Activated T-cell treated with anti-CD3 and anti-CD28 coated beads, Interleukin-2, amount 50 U/mL, for 4 hours (primary cell): ENCODE measurements around the gene ATP13A4. TPM values are rescaled to one million over a fixed set of nuclear protein-coding genes. Genes with fewer than 3 reads are reported as not detected.
"Not testable (repeated sequence)": the region's sequence is repeated elsewhere in the genome, so short reads cannot be mapped to it uniquely, and the experiment has no call there.

ENCODE experiments used
- ATAC-seq, 2 donors: fragments of 200-7000 bp; cut with Tn5 transposase; one replicate each; pipeline ENCODE4 v1.10.0; 2021
- DNase-seq: peaks from one replicate; pipeline ENCODE4 v3.0.0-alpha.2; 2020
- H3K27me3 Mint-ChIP-seq: one replicate; pipeline ENCODE4 v1.8.0; 2021; ENCODE audit warnings: low read depth, mixed read lengths
- H3K36me3 Mint-ChIP-seq: one replicate; pipeline ENCODE4 v1.8.0; 2022; ENCODE audit warnings: mixed read lengths; ENCODE audit not compliant: insufficient read depth
- H3K4me1 Mint-ChIP-seq: one replicate; pipeline ENCODE4 v1.8.0; 2021; ENCODE audit warnings: low read depth, mixed read lengths
- H3K4me3 Mint-ChIP-seq: one replicate; pipeline ENCODE4 v1.8.0; 2021; ENCODE audit warnings: mild to moderate bottlenecking, moderate library complexity, mixed read lengths
- H3K9me3 Mint-ChIP-seq: one replicate; pipeline ENCODE4 v1.8.0; 2021; ENCODE audit warnings: mixed read lengths
- total RNA-seq, 3 donors: library from RNA; stranded (reverse); gene quantifications; one replicate each; pipeline ENCODE4 v1.2.1, GENCODE V29; 2021

Gene ATP13A4
- total RNA-seq, 3 donors from 2014 or later: 0.16 to 0.48 (median 0.37) TPM

DNA sequence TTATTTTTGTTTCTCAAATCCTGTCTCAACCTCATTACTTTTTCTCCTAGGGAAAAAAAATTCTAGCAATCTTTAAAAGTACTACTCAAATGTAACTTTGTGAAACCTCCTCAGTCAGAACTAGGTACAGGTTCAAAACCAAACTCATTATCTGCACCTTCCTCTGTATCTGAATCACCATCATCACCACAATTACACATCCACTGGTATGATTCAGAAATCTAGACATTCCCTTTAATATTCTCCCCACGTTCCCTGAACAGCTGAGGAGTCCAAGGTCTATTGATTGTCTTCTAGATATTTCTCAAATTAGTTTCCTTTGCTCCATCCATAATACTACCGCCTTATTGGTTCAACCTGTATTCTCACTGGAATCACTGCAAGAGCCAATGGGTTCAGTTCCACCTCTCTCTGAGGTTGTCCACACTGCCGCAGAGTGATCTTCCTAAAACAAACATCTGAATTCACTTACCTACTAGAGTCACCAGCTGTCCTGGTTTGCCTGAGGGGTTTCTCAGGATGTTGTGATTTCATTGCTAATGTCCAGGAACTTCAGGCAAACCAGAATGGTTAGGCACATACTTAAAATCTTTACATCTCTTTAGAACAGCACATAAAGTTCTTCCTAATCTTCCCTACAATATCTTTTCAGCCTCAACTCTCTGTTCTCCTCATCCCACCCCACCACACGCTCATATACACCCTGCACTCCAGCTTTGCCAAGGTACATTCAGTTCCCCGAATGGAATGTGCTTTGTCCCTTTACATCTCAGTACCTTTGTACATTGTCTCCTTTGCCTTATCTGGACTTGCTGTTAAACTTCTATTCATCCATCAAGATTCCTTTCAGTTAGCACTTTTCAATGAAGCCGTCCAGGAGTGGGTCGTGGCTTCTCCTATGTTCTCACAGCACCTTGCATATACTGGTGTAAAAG lies 24.2 kb downstream of the ATP13A4 start:
- no peak for ATAC-seq
- H3K4me1 Mint-ChIP-seq: no peaks in the 10 kb centered on the region

DNA sequence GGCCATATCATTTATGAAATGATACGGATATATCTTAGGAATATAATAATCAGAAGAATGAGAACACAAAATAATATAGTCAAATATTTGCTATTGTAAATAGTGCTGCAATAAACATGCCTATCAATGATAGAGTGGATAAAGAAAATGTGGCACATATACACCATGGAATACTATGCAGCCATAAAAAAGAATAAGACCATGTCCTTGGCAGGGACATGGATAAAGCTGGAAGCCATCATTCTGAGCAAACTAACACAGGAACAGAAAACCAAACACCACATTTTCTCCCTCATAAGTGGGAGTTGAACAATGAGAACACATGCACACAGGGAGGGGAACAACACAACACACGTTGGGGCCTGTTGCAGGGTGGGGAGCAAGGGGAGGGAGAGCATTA lies 28.6 kb downstream of the ATP13A4 start:
- not testable (repeated sequence) for H3K4me1 Mint-ChIP-seq, H3K27me3 Mint-ChIP-seq, H3K36me3 Mint-ChIP-seq, DNase-seq, H3K9me3 Mint-ChIP-seq, ATAC-seq, H3K4me3 Mint-ChIP-seq

More for the DNA sequence above, 24.2 kb downstream of the ATP13A4 start:
- DNase-seq: no peak
- Mint-ChIP-seq H3K36me3 (no peaks in the 10 kb centered on the region), H3K27me3 (peaks cover 12% of the 10 kb centered on the region), H3K4me3 (no peak overlapping the region), H3K9me3 (no peaks in the 10 kb centered on the region)

DNA sequence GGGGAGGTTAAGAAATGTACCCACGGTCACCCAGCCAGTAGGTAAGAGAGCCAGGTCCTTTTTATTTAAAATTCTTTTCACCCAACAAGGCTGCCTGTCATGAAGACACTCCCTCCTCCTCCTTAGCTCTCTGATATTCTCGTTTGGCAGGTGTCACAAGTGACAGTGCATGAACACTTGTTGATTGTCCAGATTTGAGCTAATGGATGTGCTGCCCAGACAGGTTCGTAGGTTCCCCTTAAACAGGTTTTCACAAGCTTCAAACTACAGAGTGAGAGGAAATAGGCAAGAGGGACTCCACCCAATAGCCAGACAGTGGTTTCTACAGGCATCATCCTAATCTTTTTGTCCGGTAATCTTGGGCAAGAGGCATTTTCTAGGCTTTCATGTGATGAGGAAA lies 32.2 kb downstream of the ATP13A4 start:
- no peak for ATAC-seq
- Mint-ChIP-seq H3K4me1 (no peaks in the 10 kb centered on the region), H3K4me3 (no peak overlapping the region), H3K9me3 (no peaks in the 10 kb centered on the region), H3K36me3 (no peaks in the 10 kb centered on the region), H3K27me3 (peaks cover 3% of the 10 kb centered on the region)
- DNase-seq: no peak

DNA sequence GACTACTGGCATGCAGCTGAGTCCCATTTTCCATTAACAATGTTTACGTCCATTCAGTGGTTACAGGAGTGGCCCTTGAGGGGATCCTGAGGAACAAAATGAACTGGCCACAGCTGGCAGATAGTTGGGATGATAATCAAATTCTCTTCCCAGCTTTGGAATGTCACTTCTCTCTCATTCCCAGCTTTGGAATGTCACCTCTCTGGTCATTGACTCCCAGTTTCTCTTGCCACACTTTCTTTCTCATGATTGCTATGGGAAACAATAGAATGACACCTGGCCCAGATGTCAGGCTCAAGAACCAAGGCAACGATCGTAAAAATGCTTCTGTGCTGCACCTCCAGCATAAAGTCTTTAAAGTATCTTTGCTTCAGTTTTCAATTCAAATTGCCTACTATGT lies 34.0 kb downstream of the ATP13A4 start:
- DNase-seq (no peak), ATAC-seq (no peak)
- Mint-ChIP-seq H3K4me3 (no peak overlapping the region), H3K27me3 (peaks cover 3% of the 10 kb centered on the region), H3K36me3 (no peaks in the 10 kb centered on the region), H3K4me1 (no peaks in the 10 kb centered on the region), H3K9me3 (no peaks in the 10 kb centered on the region)

DNA sequence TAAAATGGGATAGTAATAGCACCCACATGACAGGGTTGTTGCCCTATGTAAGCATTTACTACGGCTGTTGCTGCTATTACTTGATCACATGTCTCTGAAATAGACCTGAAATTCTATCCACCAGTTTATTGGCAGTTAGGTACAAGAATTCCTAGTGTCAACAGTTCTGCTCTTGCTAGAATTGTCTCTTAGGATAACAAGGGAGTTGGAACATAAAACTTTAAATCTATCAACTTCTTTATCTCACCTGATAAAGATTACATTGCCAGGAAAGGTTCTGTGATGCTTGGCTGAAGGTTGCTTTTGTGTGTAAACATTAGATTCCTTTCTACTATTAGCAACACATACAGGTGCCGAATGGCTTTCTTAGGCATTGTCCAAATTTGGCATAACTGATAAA lies 38.7 kb downstream of the ATP13A4 start:
- Mint-ChIP-seq H3K4me3 (no peak overlapping the region), H3K4me1 (no peaks in the 10 kb centered on the region), H3K9me3 (no peaks in the 10 kb centered on the region), H3K27me3 (peaks cover 3% of the 10 kb centered on the region), H3K36me3 (no peaks in the 10 kb centered on the region)
- DNase-seq (no peak), ATAC-seq (no peak)

DNA sequence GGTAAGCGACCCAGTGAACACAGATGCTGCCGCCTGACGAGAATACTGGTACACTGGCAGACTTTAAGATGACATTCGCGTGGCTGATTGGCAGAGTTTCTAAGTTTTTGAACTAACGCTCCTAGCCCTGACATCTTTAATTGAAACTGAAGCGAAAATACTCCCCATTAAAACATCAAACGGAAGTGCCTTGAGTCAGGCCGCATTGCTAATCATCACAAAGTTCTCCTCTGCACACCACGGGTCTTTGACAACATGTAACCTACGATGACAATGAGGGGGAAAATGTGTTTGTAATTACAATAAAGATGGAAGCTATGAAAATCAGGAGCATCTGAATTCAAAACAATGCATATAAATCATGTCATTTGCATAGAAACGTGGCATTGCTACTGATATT lies 44.5 kb downstream of the ATP13A4 start:
- H3K4me3 Mint-ChIP-seq: no peak overlapping the region

DNA sequence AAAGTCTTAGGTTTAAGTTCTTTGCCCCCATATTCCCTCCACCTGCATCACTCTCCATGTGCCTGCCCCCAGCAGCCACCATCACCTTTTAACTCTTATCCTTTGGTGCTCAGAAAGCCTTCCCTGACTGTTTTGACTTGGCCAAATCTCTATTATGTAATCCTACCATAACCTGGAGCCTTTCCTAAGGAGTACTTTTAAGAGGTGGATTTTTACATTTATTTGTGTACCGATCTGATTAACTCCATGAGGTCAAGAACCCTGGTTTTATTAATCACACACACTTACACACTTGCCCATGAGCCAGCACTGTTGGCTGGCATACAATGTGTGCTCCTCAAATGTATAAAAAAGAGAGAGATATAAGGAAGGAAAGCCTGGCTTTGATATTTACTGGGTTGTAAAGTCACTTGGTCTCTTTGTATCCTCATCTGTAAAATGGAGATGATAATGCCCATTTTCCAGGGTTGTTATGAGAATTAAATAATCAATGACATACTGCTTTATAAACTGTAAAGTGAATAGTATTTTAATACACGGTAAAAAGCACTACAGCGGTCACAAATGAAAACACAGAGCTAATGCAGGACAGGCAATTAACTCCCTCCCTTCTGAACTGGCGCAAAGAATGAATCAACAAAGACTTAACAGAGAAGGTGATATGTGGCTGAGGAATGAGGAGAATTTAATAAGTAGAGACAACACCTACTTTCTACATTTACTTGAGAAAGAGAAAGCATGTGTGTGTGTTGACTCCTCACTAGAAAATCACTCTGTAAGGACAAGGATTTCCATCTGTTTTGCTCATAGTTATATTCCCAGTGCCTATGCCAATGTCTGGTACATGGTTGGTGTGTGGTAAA lies 45.4 kb downstream of the ATP13A4 start:
- ATAC-seq: no peak
- no peak for DNase-seq
- Mint-ChIP-seq H3K4me1 (no peaks in the 10 kb centered on the region), H3K4me3 (no peak overlapping the region), H3K36me3 (no peaks in the 10 kb centered on the region), H3K27me3 (peaks cover 1% of the 10 kb centered on the region), H3K9me3 (no peaks in the 10 kb centered on the region)

More for the DNA sequence above, 44.5 kb downstream of the ATP13A4 start:
- Mint-ChIP-seq H3K9me3 (no peaks in the 10 kb centered on the region), H3K4me1 (no peaks in the 10 kb centered on the region), H3K27me3 (peaks cover 1% of the 10 kb centered on the region), H3K36me3 (no peaks in the 10 kb centered on the region)
- ATAC-seq (no peak), DNase-seq (no peak)

DNA sequence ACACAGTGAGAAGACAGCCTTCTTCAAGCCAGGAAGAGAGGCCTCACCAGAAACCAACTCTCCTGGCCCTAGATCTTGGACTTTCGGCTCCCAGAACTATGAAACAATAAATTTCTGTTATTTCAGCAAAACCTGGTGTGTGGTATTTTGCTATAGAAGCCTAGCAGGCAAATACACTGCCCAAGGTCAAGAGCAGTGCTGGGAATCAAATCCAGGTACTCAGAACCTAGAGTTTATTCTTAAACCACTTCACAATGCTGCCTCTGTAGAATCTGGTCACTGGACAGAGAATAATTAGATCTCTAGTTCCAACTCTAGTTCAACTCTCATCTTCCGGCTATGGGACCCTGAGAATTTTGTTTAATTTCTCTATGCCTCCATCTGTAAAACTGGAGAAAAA lies 46.6 kb downstream of the ATP13A4 start:
- no peaks in the 10 kb centered on the region for H3K4me1 Mint-ChIP-seq
- H3K4me3 Mint-ChIP-seq: no peak overlapping the region
- peaks cover 1% of the 10 kb centered on the region for H3K27me3 Mint-ChIP-seq
- no peaks in the 10 kb centered on the region for H3K9me3 Mint-ChIP-seq
- ATAC-seq (no peak), DNase-seq (no peak)
- no peaks in the 10 kb centered on the region for H3K36me3 Mint-ChIP-seq

DNA sequence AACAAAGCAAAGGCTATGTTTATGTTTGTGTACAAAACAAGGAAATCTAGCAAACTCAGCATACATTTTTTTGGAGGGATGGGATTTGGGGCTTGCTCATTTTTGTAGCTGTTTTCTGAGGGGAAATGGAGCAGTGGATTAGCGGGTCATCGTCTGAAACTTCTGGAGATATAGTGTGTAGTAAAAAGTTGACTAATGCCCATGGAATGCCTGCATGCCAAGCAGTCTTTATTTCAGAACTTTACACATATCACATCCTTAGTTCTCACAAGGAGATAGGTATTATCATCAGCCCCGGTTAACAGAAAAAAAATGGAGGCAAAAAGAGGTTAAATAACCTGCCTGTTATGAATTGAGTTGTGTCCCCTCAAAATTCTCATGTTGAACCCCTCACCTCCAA lies 47.1 kb downstream of the ATP13A4 start:
- Mint-ChIP-seq H3K27me3 (peaks cover 1% of the 10 kb centered on the region), H3K4me3 (no peak overlapping the region), H3K9me3 (no peaks in the 10 kb centered on the region), H3K36me3 (no peaks in the 10 kb centered on the region), H3K4me1 (no peaks in the 10 kb centered on the region)
- ATAC-seq: no peak
- DNase-seq: no peak

DNA sequence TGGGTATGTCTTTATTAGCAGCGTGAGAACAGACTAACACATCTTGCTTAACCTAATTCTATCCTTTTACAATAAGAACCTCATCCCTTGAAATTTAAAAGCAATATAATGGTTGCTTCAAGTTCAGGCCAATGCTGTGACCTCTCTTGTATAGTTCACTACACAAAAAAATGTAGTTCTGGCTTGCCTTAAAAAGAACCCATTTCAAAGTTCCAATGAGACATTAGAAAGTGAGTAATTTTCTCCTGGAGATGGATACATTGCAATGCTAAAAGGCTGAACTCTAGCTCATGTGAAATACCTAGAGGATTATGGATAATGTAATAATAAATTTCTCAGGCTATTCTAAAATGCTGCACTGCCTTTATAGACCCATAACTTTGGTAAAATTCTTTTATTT lies 47.8 kb downstream of the ATP13A4 start:
- no peak for DNase-seq
- no peak for ATAC-seq
- Mint-ChIP-seq H3K4me3 (no peak overlapping the region), H3K9me3 (no peaks in the 10 kb centered on the region), H3K27me3 (peaks cover 1% of the 10 kb centered on the region), H3K36me3 (no peaks in the 10 kb centered on the region), H3K4me1 (no peaks in the 10 kb centered on the region)

DNA sequence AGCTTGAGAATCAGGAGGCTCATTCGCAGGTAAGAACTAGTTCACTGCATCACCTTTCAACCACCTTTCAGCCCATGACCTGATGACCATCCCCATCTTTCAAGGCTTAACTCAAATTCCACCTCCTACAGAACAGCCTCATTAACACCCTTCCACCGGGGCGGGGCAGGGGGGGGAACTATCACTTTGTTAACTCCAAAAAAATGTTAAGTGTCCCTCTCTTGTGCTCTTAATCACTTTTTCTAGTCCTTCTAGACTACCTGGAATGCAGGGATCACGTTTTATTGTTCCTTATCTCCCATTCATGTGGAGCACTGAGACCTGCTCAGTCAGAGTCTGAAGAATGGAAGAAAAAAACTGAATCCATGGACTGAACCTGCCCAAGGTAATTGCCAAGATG lies 51.8 kb downstream of the ATP13A4 start:
- Mint-ChIP-seq H3K27me3 (no peaks in the 10 kb centered on the region), H3K4me1 (no peaks in the 10 kb centered on the region), H3K9me3 (no peaks in the 10 kb centered on the region), H3K4me3 (no peak overlapping the region), H3K36me3 (no peaks in the 10 kb centered on the region)
- no peak for ATAC-seq
- no peak for DNase-seq

DNA sequence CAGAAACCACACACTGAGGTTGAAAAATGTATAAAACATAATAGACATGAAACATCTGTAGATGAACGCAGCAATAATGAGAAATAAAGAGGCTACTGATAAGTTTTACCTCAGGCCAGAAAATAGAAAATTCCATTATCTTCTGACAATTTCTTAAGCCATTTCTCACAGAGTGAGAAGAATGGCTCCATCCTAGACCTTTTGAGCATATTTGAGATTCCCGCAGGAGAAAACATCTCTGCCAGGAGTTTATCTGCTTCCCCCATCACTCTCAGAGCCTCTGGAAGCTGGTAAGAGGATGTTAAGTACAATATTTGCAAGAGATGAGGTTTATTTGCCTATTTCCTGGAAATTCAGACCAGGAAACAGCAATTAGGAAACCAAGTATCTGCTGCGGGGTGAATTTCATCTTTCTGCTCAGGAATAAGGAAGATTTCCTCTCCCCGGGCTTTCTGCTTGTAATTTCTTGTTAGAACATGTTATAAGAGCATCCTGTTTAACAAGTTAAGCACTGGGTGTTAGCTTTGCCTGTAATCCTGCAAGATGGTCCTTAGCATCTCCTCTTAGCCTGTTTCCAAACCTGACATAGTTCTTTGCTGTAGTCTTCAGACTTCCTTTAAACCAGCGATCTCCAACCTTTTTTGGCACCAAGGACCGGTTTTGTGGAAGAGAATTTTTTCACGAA lies 54.8 kb downstream of the ATP13A4 start:
- no peak for ATAC-seq
- no peaks in the 10 kb centered on the region for H3K9me3 Mint-ChIP-seq
- H3K4me1 Mint-ChIP-seq: no peaks in the 10 kb centered on the region
- peaks cover 2% of the 10 kb centered on the region for H3K27me3 Mint-ChIP-seq
- H3K36me3 Mint-ChIP-seq: no peaks in the 10 kb centered on the region
- no peak for DNase-seq
- H3K4me3 Mint-ChIP-seq: no peak overlapping the region

DNA sequence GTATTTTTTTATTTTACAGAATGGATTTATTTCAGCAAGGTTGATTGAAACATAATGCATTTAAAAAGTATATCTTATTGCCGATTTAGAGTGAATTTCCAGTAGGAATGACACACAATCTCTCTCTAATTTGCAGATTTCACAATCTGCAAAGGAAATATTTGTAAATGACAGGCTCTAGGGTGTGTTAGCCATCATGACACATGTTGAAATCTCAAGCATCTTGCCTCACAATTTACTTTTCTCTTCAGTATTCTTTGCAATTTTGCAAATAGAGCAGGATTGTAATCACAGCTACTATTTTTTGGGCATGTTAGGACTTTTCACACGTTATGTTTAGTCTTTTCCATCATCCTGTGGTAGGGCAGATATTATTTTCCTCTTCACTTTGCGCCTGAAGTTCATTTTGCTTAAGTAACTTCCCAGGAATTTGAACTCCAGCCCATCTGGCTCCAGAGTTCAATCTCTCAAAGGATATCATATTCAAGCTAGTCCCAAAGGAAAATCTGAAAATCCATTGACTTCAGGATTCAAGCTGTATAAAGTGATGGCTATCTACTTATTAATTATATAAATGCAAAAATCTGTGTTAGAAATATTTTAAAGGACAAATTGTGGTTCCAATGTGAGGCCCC lies 55.4 kb downstream of the ATP13A4 start:
- H3K9me3 Mint-ChIP-seq: no peaks in the 10 kb centered on the region
- ATAC-seq: no peak

DNA sequence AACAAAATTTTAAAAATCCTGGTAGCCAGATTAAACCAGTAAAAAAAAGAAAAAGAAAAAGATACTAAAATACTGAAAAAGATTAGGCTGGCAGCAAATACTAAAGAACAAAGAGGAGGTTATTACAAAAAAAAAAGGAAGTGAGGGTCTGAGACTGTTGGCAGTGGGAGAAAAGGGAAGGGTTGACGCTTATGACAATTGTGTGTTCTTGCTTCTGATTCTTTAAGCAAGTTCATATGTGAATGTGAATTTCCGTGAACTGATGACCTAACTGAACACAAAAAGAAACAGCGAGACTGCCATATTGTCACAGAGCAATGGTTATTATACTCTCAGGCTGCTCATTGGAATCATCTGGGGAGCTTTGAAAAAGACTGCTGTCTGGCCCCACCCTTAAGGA lies 56.5 kb downstream of the ATP13A4 start:
- Mint-ChIP-seq H3K4me1 (no peaks in the 10 kb centered on the region), H3K36me3 (no peaks in the 10 kb centered on the region), H3K27me3 (peaks cover 2% of the 10 kb centered on the region), H3K4me3 (no peak overlapping the region), H3K9me3 (no peaks in the 10 kb centered on the region)
- ATAC-seq (no peak), DNase-seq (no peak)

More for the DNA sequence above, 55.4 kb downstream of the ATP13A4 start:
- Mint-ChIP-seq H3K27me3 (peaks cover 2% of the 10 kb centered on the region), H3K4me3 (no peak overlapping the region), H3K36me3 (no peaks in the 10 kb centered on the region), H3K4me1 (no peaks in the 10 kb centered on the region)
- no peak for DNase-seq
